Ishikawa (cell line): ENCODE data around the gene VAX1.

Source experiments
- EP300 ChIP-seq: IDR thresholded peaks from 2 replicates; pipeline ENCODE4 v1.6.1; 2012; ENCODE audit warnings: borderline replicate concordance
- MAX ChIP-seq: IDR thresholded peaks from 2 replicates; pipeline ENCODE4 v1.6.1; 2012
- RAD21 ChIP-seq: IDR thresholded peaks from 2 replicates; pipeline ENCODE4 v1.6.1; 2012; ENCODE audit warnings: low read depth
- REST ChIP-seq: IDR thresholded peaks from 2 replicates; pipeline ENCODE4 v1.6.1; 2012; ENCODE audit warnings: low read depth, mild to moderate bottlenecking
- TCF12 ChIP-seq: IDR thresholded peaks from 2 replicates; pipeline ENCODE4 v1.6.1; 2012; ENCODE audit warnings: low read depth
- ZBTB7A ChIP-seq: IDR thresholded peaks from 2 replicates; pipeline ENCODE4 v1.6.1; 2012; ENCODE audit warnings: low read depth

- TF ChIP-seq TCF12 (no peak), EP300 (no peak), REST (no peak), ZBTB7A (no peak), RAD21 (no peak), MAX (no peak)
These were observed 2.4 kb upstream of the VAX1 start for GRCh38 chr10:117140525-117140902.
